LNCAP (cell line): ENCODE measurements around the gene GALNT9.

Experiments used
- CTCF ChIP-seq: fragments of 450-650 bp; IDR thresholded peaks from 2 replicates; pipeline ENCODE4 v1.5.1; 2017; ENCODE audit warnings: mild to moderate bottlenecking

The GALNT9 gene

GRCh38 chr12:132230381-132230780 is 99.0 kb downstream of the GALNT9 start:
- no peak for TF ChIP-seq CTCF

DNA sequence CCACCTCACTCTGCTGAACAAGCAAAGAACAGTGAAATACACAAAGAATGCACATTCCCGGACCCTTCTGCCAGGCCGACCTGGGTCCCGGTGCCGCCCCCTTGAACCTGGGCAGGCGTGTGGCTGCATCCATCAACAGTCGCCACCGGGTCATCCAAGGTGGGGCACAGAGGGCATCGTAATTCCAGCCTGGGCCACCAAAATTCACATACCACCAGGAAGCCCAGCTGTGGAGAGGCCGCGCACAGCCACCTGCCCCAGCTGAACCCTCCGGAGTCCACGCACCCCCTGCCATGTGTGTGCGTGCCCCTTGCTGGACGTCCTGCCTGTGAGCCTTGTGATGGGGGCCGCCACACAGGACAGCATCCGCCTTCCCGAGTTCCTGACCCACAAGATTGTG is 99.5 kb downstream of the GALNT9 start:
- TF ChIP-seq CTCF, result no peak

GRCh38 chr12:132229193-132229760 is 100.1 kb downstream of the GALNT9 start:
- no peak for TF ChIP-seq CTCF

DNA sequence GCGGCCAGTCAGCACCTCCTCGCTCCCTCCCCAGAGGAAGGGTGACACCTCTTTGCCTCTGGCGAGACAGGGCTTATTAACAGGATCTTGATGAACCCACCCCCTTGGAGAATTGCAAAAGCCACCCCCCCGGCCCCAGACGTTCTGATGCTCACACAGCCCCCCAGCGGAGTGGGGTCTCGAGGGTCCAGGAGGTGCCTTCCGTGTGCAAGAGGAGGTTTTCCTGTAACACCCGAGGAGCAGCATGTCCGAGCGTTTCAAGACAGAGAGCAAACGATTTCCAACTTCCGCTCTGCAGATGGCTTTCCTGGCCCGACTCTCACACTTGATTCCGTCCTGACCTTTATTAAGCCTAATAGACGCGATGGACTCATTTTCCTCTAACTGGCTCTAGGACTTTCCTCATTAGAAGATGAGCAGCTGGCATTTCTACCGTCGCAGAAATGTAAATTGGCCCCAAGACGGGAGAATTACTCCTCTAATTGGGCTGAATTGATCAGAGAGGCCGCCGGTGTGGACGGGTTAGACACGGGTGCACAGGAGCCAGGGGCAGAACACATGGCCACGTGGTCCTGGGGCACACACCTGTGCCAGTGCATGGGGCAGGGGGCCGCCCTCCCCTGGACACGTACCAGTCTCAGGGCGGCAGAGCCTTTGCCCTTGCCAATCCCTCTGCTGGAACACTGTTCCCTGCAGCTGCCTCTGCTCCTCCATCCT is 100.8 kb downstream of the GALNT9 start:
- TF ChIP-seq CTCF, result no peak

- no peak for TF ChIP-seq CTCF
Observed at GRCh38 chr12:132227782-132228475, 101.5 kb downstream of the GALNT9 start.

DNA sequence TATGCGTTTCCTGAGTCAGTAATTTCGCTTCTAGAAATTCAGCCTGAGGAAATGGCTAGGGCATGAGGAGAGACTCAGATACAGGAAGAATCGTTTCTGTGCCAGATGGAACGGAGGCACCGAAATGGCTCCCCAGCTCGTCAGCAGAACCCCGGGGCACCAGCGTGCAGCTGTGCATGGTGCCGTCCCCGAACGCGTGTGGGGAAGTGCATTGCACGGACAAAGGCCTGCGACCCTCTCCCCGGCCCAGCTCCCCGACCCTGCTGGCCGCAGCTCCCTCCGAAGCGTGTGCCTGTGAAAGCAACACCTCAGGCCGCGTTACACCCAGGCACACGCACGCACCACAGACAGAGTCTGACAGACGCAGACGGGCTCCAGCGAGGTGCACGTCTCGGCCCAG is 102.3 kb downstream of the GALNT9 start:
- TF ChIP-seq CTCF, result no peak

DNA sequence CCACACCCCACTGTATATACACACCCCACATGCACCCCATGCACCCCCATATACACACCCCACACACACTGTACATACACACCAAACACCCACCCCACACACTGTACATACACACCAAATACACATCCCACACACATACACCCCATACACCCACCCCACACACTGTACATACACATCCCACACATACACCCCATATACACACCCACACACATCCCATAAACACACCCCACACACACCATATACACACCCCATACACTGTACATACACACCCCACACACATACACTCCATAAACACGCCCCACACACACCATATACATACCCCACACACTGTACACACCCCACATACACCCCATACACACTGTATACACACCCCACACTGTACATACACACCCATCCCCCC is 102.8 kb downstream of the GALNT9 start:
- TF ChIP-seq CTCF, result no peak
